Small intestine (tissue), 7 donors: ENCODE results near the gene FAM107B. TPM values are rescaled to one million over a fixed set of nuclear protein-coding genes. Genes with fewer than 3 reads are reported as not detected.

ENCODE experiments used
- DNase-seq, 2 donors: peaks; one replicate each; pipeline versions ENCODE4 v3.0.0 to v3.0.0-alpha.2; 2013
- FAIRE-seq: peaks from 2 replicates; lab custom pipeline; 2012; peaks lifted over from hg19 to GRCh38; lab: Jason Lieb, UNC
- H3K27ac ChIP-seq, 3 donors: one replicate each; pipeline ENCODE4 v1.5.1; 2013; ENCODE audit warnings: low read length in 2 of 3, mild to moderate bottlenecking in 2 of 3, control low read depth in 1 of 3, inconsistent platforms in 1 of 3, low read depth in 1 of 3, moderate library complexity in 1 of 3
- H3K27me3 ChIP-seq, 3 donors: one replicate each; pipeline ENCODE4 v1.6.1; 2013; ENCODE audit warnings: low read length in 3 of 3, inconsistent platforms in 1 of 3; ENCODE audit not compliant: control insufficient read depth in 3 of 3, insufficient read depth in 3 of 3
- H3K36me3 ChIP-seq, 3 donors: one replicate each; pipeline ENCODE4 v1.6.1; 2013; ENCODE audit warnings: low read length in 3 of 3, inconsistent platforms in 1 of 3, low read depth in 1 of 3, mild to moderate bottlenecking in 1 of 3, moderate library complexity in 1 of 3; ENCODE audit not compliant: control insufficient read depth in 3 of 3, insufficient read depth in 2 of 3
- H3K4me1 ChIP-seq, 3 donors: one replicate each; pipeline ENCODE4 v1.6.1; 2013; ENCODE audit warnings: low read length in 2 of 3, inconsistent platforms in 1 of 3, low read depth in 1 of 3, mild to moderate bottlenecking in 1 of 3, moderate library complexity in 1 of 3; ENCODE audit not compliant: control insufficient read depth in 3 of 3, insufficient read depth in 2 of 3
- H3K4me3 ChIP-seq, 3 donors: one replicate each; pipeline ENCODE4 v1.5.1; 2013; ENCODE audit warnings: low read length in 3 of 3, control low read depth in 1 of 3, inconsistent platforms in 1 of 3, low read depth in 1 of 3, mild to moderate bottlenecking in 1 of 3, moderate library complexity in 1 of 3
- H3K9me3 ChIP-seq, 2 donors: one replicate each; pipeline ENCODE4 v1.6.1; 2013; ENCODE audit warnings: low read depth in 1 of 2, low read length in 1 of 2; ENCODE audit not compliant: control insufficient read depth in 2 of 2, insufficient read depth in 1 of 2
- WGBS, 3 donors: extraction: QIAGEN DNeasy Blood & Tissue Kit; methylation state at CpG; one replicate each; pipeline ENCODE4 v1.1.7; 2013; 5-methylcytosine and 5-hydroxymethylcytosine counted together
- polyA plus RNA-seq, 4 donors: library from polyadenylated mRNA; stranded (reverse) in 3 of 4; unstranded in 1 of 4; fragments of 200-250 nt in 3 of 4; fragments of 120-200 nt in 1 of 4; gene quantifications; one replicate each; pipeline versions ENCODE4 v1.2.1 to v1.2.3, GENCODE V29; 2013
- donor health status: healthy with polysubstance abuse.
- donor health status: control.
- donor health status: control.
- donor health status: Bipolar disorder and iron deficiency.
- donor health status: healthy.

FAM107B gene
- polyA plus RNA-seq, 4 donors = 33.3 to 50.5 (median 38.7) TPM

DNA sequence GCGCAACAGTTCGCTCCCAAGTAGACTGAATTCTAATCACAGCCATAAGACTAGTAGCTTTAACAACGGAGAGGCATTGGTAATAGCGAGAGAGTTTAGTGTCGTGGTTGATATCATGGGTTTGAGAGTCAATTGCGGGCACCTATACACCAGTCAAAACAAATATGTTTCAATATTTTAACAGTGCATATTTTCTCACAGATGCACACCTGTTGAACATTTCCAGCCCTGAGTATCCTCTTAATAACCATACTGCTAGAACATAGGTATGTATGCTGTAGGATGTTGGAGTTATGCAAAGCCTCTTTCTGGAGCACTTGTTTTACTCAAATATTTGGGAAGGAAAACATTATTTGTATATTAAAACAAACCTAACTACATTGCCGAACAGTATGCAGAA lies 92.9 kb downstream of the FAM107B start:
- H3K9me3 ChIP-seq = peaks cover 0 to 4% of the 10 kb centered on the region in 2 donors
- H3K4me1 ChIP-seq = no peaks in the 10 kb centered on the region
- peaks cover 0 to 6% (median 0%) of the 10 kb centered on the region in 3 donors for H3K27me3 ChIP-seq
- 84 to 96% (median 90%) methylated on average over 7 of the region's 7 CpGs for WGBS, 3 donors
- H3K27ac ChIP-seq = no peak overlapping the region
- no peak overlapping the region for H3K4me3 ChIP-seq
- DNase-seq (no peak), FAIRE-seq (no peak)
- no peaks in the 10 kb centered on the region for H3K36me3 ChIP-seq

DNA sequence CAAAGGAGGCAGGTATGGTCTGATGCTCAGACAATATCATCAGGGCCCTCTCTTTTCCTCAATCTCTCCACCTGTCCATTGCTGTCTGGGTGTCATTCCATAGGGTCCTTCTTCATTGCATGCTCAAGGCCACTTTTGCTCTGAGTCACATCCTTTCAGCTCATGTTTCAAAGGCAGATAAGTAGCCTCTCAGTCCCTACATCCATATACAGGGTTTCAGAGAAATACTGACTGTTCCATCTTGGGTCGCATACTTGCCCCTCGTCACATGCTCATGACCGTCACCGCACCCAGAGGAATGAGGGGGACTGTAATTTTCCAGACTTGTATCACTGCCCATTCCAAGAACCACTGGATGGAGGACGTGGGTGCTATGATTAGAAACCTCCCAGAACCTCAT lies 93.4 kb downstream of the FAM107B start:
- H3K9me3 ChIP-seq = peaks cover 0 to 4% of the 10 kb centered on the region in 2 donors
- no peak overlapping the region for H3K4me3 ChIP-seq
- 93 to 94% (median 94%) methylated on average over 5 of the region's 5 CpGs for WGBS, 3 donors
- no peaks in the 10 kb centered on the region for H3K4me1 ChIP-seq
- DNase-seq (no peak), FAIRE-seq (no peak)
- no peaks in the 10 kb centered on the region for H3K36me3 ChIP-seq
- peaks cover 0 to 6% (median 0%) of the 10 kb centered on the region in 3 donors for H3K27me3 ChIP-seq
- H3K27ac ChIP-seq = no peak overlapping the region

DNA sequence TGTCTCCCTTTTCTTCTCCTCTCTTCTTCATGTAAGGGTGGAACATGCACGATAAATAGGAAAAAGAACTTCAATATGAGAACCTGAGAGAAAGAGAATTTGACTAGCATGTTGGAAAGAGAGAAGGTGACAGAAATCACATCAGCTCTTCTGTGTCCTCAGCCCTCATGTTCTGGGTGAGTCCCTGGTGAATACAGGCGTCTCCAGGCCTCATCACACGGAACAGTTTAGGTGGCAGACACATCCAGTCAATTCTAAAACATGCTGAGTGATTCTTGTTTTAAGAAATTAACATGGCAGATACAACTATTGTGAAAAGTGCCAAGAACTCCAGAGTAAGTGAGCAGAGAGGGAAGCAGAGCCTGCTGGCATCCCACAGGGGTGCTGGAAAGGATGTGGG lies 96.1 kb downstream of the FAM107B start:
- Histone ChIP-seq H3K4me1 (peaks cover 4 to 12% (median 5%) of the 10 kb centered on the region in 3 donors), H3K4me3 (no peak overlapping the region), H3K36me3 (no peaks in the 10 kb centered on the region), H3K9me3 (no peaks in the 10 kb centered on the region), H3K27ac (no peak overlapping the region), H3K27me3 (peaks cover 0 to 6% (median 0%) of the 10 kb centered on the region in 3 donors)
- DNase-seq = no peak
- WGBS, 3 donors = 87 to 95% (median 92%) methylated on average over 3 of the region's 3 CpGs
- FAIRE-seq = no peak

DNA sequence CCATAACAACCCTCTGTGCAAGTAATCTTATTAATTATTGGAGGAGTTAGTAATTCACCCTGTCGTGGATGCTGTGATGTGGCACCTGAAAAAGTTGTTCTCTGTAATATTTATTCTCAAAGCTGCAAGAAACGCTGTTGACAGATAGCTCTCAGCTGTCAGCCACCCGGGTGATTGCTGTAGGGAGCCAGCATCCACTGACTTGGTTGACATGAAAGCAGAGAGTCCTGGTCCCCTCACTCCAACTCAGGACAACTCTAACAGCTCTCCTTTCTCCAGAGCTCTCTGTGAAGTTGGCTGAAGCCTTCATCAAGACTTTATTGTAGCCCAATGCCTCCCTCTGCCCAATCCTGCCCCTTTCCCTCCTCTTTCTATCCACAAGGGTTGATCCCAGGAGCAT lies 98.0 kb downstream of the FAM107B start:
- no peak overlapping the region for H3K27ac ChIP-seq
- H3K9me3 ChIP-seq = no peaks in the 10 kb centered on the region
- FAIRE-seq (no peak), DNase-seq (no peak)
- 41 to 69% (median 56%) methylated on average over 3 of the region's 3 CpGs for whole genome bisulfite sequencing, 3 donors
- no peak overlapping the region for H3K4me3 ChIP-seq
- H3K27me3 ChIP-seq = peaks cover 0 to 6% (median 0%) of the 10 kb centered on the region in 3 donors
- H3K36me3 ChIP-seq = no peaks in the 10 kb centered on the region
- H3K4me1 ChIP-seq = peaks cover 4 to 16% (median 5%) of the 10 kb centered on the region in 3 donors

DNA sequence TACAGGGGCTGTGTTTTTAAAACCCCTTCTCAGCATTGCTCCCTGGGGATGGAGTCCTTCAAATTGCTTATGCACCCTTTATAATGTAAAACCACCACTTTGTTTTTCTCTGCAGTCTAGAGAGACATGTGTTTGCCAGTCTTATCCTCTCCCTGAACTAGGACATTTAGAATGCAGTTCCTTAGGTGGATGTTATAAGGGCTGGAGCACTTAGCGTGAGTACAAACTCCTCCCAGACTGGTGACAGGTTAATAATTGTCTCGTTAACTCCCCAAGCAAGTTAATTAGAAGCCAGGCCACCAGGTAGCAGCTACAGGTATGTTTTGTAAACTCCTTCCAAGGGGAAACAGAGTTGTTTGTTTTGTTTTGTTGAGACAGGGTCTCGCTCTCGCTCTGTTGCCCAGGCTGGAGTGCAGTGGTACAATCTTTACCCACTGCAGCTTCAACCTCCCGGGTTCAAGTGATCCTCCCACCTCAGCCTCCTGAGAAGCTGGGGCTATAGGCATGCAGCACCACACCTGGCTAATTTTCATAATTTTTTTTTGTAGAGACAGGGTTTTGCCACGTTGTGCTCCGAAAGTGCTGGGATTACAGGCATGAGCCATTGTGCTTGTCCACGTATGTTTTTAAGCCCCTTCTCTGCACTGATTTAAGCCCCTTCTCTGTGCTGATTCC lies 100.2 kb downstream of the FAM107B start:
- H3K4me1 ChIP-seq = peaks cover 4 to 30% (median 5%) of the 10 kb centered on the region in 3 donors
- peaks cover 0 to 6% of the 10 kb centered on the region in 2 donors for H3K9me3 ChIP-seq
- peak overlapping the region in 1 of 3 donors; percentile 4 for H3K4me3 ChIP-seq
- WGBS, 3 donors = 14 to 58% (median 35%) methylated on average over 8 of the region's 8 CpGs
- peaks cover 0 to 3% (median 0%) of the 10 kb centered on the region in 3 donors for H3K27me3 ChIP-seq
- DNase-seq (peak; percentile 89 to 94), FAIRE-seq (no peak)
- no peaks in the 10 kb centered on the region for H3K36me3 ChIP-seq
- H3K27ac ChIP-seq = peak overlapping the region; percentile 1 to 54 (median 27)

DNA sequence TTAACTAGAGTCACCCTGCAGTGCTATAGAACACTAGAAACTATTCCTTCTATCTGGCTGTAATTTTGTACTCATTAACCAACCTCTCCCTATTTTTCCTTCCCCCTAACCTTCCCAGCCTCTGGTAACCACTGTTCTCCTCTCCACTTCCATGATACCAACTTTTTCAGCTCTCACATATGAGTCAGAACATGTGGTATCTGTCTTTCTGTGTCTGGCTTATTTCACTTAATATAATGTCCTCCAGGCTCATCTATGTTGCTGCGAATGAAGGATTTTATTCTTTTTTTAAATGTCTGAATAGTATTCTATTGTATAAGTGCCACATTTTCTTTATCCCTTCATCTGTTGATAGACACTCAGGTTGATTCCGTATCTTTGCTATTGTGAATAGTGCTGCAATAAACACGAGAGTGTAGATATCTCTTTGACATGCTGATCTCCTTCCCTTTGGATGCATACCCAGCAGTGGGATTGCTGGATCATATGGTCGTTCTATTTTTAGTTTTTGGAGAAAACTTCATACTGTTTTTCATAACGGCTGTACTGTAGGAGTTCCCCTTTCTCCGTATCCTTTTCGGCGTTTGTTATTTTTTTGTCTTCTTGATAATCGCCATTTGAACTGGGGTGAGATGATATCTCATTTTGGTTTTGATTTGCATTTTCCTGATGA lies 101.4 kb downstream of the FAM107B start:
- Histone ChIP-seq H3K9me3 (peaks cover 0 to 6% of the 10 kb centered on the region in 2 donors), H3K27me3 (no peaks in the 10 kb centered on the region), H3K4me1 (peaks cover 4 to 30% (median 5%) of the 10 kb centered on the region in 3 donors), H3K36me3 (no peaks in the 10 kb centered on the region), H3K27ac (peak overlapping the region in 1 of 3 donors; percentile 12), H3K4me3 (no peak overlapping the region)
- FAIRE-seq = no peak
- 49 to 59% (median 50%) methylated on average over 9 of the region's 9 CpGs for WGBS, 3 donors
- peak; percentile 25 to 44 for DNase-seq

DNA sequence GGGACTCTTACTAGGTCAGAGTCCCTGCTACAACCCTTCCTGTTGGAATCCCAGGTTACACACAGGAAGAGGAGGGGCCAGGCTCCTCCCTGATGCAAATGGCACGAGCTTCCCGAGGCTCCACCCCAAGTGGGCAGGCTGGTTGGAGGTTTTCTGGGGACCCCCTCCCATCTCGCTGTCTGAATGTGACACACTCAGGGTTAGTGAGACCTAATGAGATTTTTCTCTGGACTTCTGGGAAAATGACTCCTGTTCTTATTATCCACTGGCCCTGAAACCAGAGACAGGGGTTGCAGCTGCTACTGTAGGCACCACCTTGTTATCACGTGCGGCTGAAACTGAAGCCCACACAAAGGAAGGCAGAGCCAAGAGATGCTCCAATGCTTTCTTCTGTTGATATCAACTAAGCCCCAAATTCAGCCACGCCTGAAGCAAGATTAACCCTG lies 103.3 kb downstream of the FAM107B start:
- H3K27ac ChIP-seq = peak overlapping the region in 2 of 3 donors; percentile 34 to 77
- FAIRE-seq (no peak), DNase-seq (no peak)
- H3K4me3 ChIP-seq = no peak overlapping the region
- H3K9me3 ChIP-seq = peaks cover 0 to 7% of the 10 kb centered on the region in 2 donors
- WGBS, 3 donors = 75 to 92% (median 89%) methylated on average over 6 of the region's 6 CpGs
- no peaks in the 10 kb centered on the region for H3K36me3 ChIP-seq
- peaks cover 4 to 30% (median 5%) of the 10 kb centered on the region in 3 donors for H3K4me1 ChIP-seq
- no peaks in the 10 kb centered on the region for H3K27me3 ChIP-seq

DNA sequence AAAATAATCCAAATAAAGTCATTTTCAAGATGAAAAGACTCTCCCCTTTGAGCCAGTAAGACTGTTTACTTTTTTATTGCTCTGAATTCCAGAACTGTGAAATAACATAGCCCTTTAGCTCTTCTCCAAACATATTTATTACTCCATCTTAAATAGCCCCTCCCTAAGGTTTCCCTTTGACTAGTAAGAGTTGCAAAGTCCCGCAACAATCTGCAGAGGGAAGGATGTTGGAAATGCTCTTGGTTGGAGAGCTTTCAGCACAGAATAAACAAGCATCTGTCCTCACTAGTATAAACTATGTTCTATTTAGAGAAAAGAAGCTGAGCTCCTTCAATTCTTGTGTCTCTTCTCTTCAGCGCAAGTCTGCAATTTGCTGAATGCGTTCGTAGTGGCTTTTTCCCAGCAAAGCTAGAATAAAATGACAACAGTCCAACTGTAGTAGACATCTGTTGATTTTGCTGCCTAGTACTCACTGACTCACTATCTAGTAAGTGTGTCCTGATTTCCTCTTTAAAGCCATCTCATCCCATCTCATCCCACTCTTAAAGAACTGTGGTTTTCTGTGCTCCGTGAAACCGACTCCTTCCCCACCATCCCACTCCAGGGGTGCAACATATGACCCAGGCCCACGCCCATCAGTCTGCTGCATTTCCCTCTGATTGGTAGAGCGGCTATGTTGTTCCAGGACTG lies 104.0 kb downstream of the FAM107B start:
- no peaks in the 10 kb centered on the region for H3K36me3 ChIP-seq
- DNase-seq (peak; percentile 27 to 56), FAIRE-seq (no peak)
- H3K27me3 ChIP-seq = no peaks in the 10 kb centered on the region
- H3K4me3 ChIP-seq = no peak overlapping the region
- H3K4me1 ChIP-seq = peaks cover 4 to 30% (median 5%) of the 10 kb centered on the region in 3 donors
- WGBS, 3 donors = 69 to 84% (median 82%) methylated on average over 8 of the region's 8 CpGs
- H3K27ac ChIP-seq = peak overlapping the region in 2 of 3 donors; percentile 34 to 77
- peaks cover 0 to 10% of the 10 kb centered on the region in 2 donors for H3K9me3 ChIP-seq
